ENCODE measurements around the gene ISG20L2.

Gene ISG20L2

GRCh38 chr1:156703741-156704140 is 24.8 kb downstream of the ISG20L2 start:
- no peak for TF ChIP-seq CTCF (IDR thresholded peaks at IDR 0.05; ENCODE audit: extremely low read depth, missing control alignments)
- no peak for DNase-seq (ENCODE audit: low spot score)

GRCh38 chr1:156703336-156703735 is 25.2 kb downstream of the ISG20L2 start:
- no peak for TF ChIP-seq CTCF (IDR thresholded peaks at IDR 0.05; ENCODE audit: extremely low read depth, missing control alignments)
- no peak for DNase-seq (ENCODE audit: low spot score)

DNA sequence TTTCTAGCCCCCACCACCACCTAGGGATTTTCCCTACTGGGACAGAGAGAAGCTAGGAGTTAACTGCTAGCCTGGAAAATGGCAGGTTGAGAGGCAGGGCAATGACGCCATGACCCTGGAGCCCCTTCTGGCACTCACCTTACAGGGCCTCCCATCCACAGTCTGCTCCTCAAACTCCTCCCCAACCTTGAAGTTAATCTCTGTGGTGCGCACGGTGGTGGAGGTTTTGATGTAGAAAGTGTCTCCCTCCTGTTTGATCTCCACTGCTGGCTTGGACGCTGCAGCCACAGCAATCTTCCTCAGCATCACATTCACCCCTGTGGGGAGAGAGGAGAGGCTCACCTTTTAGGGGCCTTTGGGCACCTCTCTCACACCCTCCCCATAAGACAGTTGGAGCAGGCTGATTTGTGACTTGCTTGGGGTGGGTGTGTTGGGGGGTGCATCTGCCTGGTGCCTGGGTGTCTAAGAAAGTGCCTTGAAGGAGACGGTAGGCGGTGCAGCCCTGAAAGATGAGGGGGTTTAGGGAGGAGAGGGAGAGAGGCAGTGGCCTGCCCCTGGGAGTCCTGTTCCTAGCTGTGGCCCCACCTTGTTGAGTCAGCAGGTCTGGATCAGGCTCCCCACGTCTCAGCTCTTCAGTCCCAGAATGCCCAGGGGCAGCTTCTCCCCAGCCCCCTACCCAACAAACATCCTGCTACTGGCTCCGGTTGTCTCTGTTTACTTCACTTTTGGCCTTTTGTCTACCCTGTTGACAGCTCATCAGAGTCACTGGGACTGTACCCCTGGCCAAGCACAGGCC is 27.6 kb downstream of the ISG20L2 start:
- TF ChIP-seq CTCF (IDR thresholded peaks at IDR 0.05; ENCODE audit: extremely low read depth, missing control alignments): no peak
- DNase-seq (ENCODE audit: low spot score): no peak

- no peak for TF ChIP-seq CTCF (IDR thresholded peaks at IDR 0.05; ENCODE audit: extremely low read depth, missing control alignments)
- no peak for DNase-seq (ENCODE audit: low spot score)
Observed at GRCh38 chr1:156698995-156699394, 29.6 kb downstream of the ISG20L2 start.

GRCh38 chr1:156697481-156697880 is 31.1 kb downstream of the ISG20L2 start:
- no peak for TF ChIP-seq CTCF (IDR thresholded peaks at IDR 0.05; ENCODE audit: extremely low read depth, missing control alignments)
- DNase-seq (ENCODE audit: low spot score): no peak

DNA sequence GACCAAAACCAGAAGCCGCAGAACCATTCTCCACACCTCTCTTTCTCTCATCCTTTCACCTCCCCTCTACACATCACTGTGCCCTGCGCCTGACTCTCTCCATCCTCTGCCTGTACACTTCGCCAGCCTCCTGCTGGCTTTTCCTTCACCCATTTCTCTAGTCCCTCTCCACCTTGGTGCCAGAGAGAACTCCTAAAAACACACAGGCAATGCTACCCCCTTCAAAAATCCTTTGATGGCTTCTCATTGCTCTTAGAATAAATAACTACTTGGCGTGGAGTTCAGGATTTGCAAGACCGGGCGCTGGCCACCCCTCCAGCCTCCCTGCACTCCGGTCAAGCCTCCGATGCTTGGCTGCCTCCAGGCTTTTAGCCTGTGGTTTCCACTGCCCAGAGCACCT is 31.8 kb downstream of the ISG20L2 start:
- no peak for DNase-seq (ENCODE audit: low spot score)
- no peak for TF ChIP-seq CTCF (IDR thresholded peaks at IDR 0.05; ENCODE audit: extremely low read depth, missing control alignments)

- DNase-seq (ENCODE audit: low spot score): no peak
- no peak for TF ChIP-seq CTCF (IDR thresholded peaks at IDR 0.05; ENCODE audit: extremely low read depth, missing control alignments)
Observed at GRCh38 chr1:156694690-156694962, 33.9 kb downstream of the ISG20L2 start.
